SU-DHL-6 (cell line): ENCODE results near the gene DUSP2.

ENCODE experiments used
- H2AFZ ChIP-seq: fragments of 200-600 bp; sonication (generic); 2 replicates; pipeline ENCODE4 v1.6.1; 2014; ENCODE audit warnings: low read depth, mild to moderate bottlenecking, moderate library complexity, mixed read lengths, antibody characterized with exemption, low read length; ENCODE audit not compliant: severe bottlenecking
- H3F3A ChIP-seq: fragments of 200-600 bp; shearing (Covaris generic); 2 replicates; pipeline ENCODE4 v1.6.0; 2016; ENCODE audit warnings: antibody characterized with exemption, mild to moderate bottlenecking; ENCODE audit not compliant: insufficient read depth
- H3K27ac ChIP-seq: fragments of 200-600 bp; sonication (generic); 2 replicates; pipeline ENCODE4 v1.5.1; 2016; ENCODE audit warnings: low read depth, mild to moderate bottlenecking, low read length, moderate library complexity, mixed read lengths
- H3K27me3 ChIP-seq: fragments of 200-600 bp; sonication (generic), shearing (Covaris generic); 2 replicates; pipeline ENCODE4 v1.6.0; 2014; ENCODE audit warnings: mild to moderate bottlenecking, low read length
- H3K36me3 ChIP-seq: fragments of 200-600 bp; sonication (generic); 2 replicates; pipeline ENCODE4 v1.6.1; 2014; ENCODE audit warnings: mild to moderate bottlenecking, low read length, mixed read lengths
- H3K4me2 ChIP-seq: fragments of 300-600, 200-600 bp; shearing (Covaris generic), sonication (generic); 2 replicates; pipeline ENCODE4 v1.6.0; 2014; ENCODE audit warnings: low read length, low read depth, mild to moderate bottlenecking; ENCODE audit not compliant: poor library complexity, severe bottlenecking
- H3K4me3 ChIP-seq: fragments of 200-600 bp; sonication (generic); 2 replicates; pipeline ENCODE4 v1.5.1; 2014; ENCODE audit warnings: antibody characterized with exemption, low read length, mild to moderate bottlenecking, mixed read lengths; ENCODE audit not compliant: insufficient read depth, poor library complexity, severe bottlenecking
- H3K79me2 ChIP-seq: fragments of 200-600 bp; sonication (generic); 2 replicates; pipeline ENCODE4 v1.6.1; 2014; ENCODE audit warnings: mild to moderate bottlenecking, low read length, moderate library complexity; ENCODE audit not compliant: insufficient read depth
- H3K9ac ChIP-seq: fragments of 200-600 bp; sonication (generic); 2 replicates; pipeline ENCODE4 v1.7.0; 2014; ENCODE audit warnings: mild to moderate bottlenecking, low read length
- H3K9me2 ChIP-seq: fragments of 200-600 bp; sonication (generic); replicated peaks from 2 replicates; pipeline ENCODE4 v1.6.1; 2014; ENCODE audit warnings: low read length; ENCODE audit not compliant: insufficient read depth
- H3K9me3 ChIP-seq: fragments of 200-600 bp; sonication (generic); 2 replicates; pipeline ENCODE4 v1.6.1; 2014; ENCODE audit warnings: low read length, mixed read lengths; ENCODE audit not compliant: insufficient read depth
- H4K20me1 ChIP-seq: fragments of 200-600 bp; sonication (generic); 2 replicates; pipeline ENCODE4 v1.6.1; 2014; ENCODE audit warnings: low read depth, mild to moderate bottlenecking, antibody characterized with exemption, low read length, moderate library complexity, mixed read lengths
- EZH2phosphoT487 ChIP-seq: fragments of 200-600 bp; sonication (generic), shearing (Covaris generic); conservative IDR thresholded peaks from 2 replicates; pipeline ENCODE4 v1.6.1; 2018; ENCODE audit warnings: mild to moderate bottlenecking, antibody characterized with exemption, low read length, moderate library complexity, mixed read lengths
- TF ChIP-seq, protein P1 (sequence below): fragments of 200-600 bp; sonication (generic); IDR thresholded peaks from one replicate; pipeline ENCODE4 v1.5.1; 2017; ENCODE audit warnings: antibody characterized with exemption, mild to moderate bottlenecking, low read length, moderate library complexity; ENCODE audit not compliant: insufficient read depth, poor library complexity, severe bottlenecking

DUSP2 gene

DNA sequence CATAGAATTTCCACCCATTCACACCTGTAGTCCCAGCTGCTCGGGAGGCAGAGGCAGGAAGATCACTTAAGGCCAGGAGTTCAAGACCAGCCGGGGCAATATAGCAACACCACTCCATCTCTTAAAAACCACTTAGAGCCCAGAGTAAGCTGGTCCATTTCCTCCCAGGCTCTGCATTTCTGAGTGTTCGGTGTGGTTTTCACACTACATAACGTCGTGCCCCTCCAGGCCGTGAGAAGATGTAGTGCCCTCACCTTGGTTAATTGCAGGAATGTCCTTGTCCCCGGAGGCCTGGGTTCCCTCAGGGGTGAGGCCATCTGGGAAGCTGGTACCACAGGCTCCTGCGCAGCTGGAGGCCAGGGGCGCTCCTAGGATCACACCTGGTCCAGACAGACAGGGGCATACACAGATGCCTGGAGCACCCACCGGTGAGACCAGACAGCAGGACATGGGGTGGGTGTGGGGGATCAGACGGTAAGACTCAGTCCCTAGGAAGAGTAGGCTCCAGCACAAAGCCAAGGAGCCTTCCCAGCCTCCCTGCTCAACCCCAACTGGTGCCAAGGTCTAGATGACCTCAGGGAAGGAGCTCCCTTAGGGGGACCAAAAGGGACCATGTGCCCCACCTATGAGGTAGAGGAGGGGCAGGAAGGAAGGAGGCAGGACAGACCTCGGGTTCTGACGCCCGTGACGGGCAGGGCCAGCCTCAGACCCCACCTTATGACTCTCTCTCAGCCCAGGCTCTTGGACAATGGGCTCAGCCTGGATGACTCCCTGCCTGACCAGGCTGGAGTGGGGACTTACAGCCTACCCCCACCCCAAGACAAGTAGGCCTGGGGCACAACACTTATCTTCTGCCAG is 7.7 kb downstream of the DUSP2 start:
- Histone ChIP-seq H4K20me1 (no peaks in the 10 kb centered on the region), H2AFZ (no peak overlapping the region), H3F3A (peaks cover 16% of the 10 kb centered on the region), H3K4me2 (no peak overlapping the region), H3K27ac (no peak overlapping the region), H3K79me2 (no peaks in the 10 kb centered on the region), H3K27me3 (no peaks in the 10 kb centered on the region), H3K9me2 (no peaks in the 10 kb centered on the region), H3K9me3 (no peaks in the 10 kb centered on the region), H3K4me3 (no peak overlapping the region), H3K36me3 (no peaks in the 10 kb centered on the region), H3K9ac (no peak overlapping the region)
- TF ChIP-seq, protein P1, sequence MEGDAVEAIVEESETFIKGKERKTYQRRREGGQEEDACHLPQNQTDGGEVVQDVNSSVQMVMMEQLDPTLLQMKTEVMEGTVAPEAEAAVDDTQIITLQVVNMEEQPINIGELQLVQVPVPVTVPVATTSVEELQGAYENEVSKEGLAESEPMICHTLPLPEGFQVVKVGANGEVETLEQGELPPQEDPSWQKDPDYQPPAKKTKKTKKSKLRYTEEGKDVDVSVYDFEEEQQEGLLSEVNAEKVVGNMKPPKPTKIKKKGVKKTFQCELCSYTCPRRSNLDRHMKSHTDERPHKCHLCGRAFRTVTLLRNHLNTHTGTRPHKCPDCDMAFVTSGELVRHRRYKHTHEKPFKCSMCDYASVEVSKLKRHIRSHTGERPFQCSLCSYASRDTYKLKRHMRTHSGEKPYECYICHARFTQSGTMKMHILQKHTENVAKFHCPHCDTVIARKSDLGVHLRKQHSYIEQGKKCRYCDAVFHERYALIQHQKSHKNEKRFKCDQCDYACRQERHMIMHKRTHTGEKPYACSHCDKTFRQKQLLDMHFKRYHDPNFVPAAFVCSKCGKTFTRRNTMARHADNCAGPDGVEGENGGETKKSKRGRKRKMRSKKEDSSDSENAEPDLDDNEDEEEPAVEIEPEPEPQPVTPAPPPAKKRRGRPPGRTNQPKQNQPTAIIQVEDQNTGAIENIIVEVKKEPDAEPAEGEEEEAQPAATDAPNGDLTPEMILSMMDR = no peak
- TF ChIP-seq EZH2phosphoT487 = no peak

DNA sequence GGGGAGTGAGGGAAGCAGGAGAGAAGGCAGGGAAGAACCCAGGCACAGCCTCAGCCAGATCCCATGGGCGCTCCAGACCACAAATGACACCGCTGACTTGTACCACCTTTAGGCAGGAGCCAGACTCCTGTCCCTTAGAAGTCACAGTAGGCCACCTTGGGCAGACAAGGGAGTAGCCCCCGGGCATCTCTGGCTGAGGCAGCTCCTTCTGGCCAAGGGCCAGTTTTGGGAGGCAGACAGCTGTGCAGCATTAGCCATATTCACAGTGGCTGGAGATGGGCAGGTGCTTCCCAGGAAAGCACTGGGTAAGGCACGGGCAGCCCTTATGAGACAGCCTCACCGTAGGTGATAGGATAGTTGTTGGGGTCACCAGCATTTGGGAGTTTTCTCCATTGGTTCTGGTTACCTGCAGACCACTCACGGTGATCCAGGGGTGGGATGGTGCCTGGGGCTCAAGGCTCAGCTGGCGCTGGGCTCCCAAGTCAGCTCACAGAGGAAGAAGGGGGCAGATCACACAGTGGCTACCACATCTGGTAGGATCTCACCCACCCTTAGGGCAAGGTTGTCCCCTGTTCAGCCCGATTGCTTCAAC is 9.0 kb downstream of the DUSP2 start:
- no peak overlapping the region for H2AFZ ChIP-seq
- peaks cover 6% of the 10 kb centered on the region; the same call in 1 of the 2 replicates for H3F3A ChIP-seq
- no peak overlapping the region for H3K9ac ChIP-seq
- no peaks in the 10 kb centered on the region for H3K9me2 ChIP-seq
- no peak overlapping the region for H3K27ac ChIP-seq
- H3K27me3 ChIP-seq = no peaks in the 10 kb centered on the region
- no peak overlapping the region for H3K4me2 ChIP-seq
- no peak for TF ChIP-seq EZH2phosphoT487
- H3K36me3 ChIP-seq = no peaks in the 10 kb centered on the region
- no peaks in the 10 kb centered on the region for H4K20me1 ChIP-seq
- H3K4me3 ChIP-seq = no peak overlapping the region
- no peaks in the 10 kb centered on the region for H3K9me3 ChIP-seq
- no peaks in the 10 kb centered on the region for H3K79me2 ChIP-seq

DNA sequence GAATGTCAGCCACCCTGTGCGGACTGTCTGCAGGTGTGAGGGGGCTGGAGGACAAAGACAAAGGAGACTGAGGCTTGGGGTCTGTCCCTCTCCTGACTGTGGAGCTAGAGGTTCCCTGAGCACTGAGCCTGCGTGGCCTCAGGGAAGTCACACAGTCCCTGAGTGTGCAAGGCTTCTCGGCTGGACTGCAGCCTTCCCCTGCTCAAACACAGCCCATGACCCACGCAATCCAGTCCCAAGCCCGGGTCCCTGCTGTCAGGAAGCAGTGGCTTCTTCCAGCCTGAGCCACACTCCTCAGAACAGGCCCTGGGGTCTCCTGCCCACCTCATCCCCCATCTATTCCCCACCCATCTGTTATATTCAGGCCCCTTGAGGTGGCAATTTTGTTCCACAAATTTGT is 9.6 kb downstream of the DUSP2 start:
- H2AFZ ChIP-seq = no peak overlapping the region
- no peaks in the 10 kb centered on the region for H3K27me3 ChIP-seq
- H3K27ac ChIP-seq = no peak overlapping the region
- no peaks in the 10 kb centered on the region for H4K20me1 ChIP-seq
- H3F3A ChIP-seq = peaks cover 6% of the 10 kb centered on the region; the same call in 1 of the 2 replicates
- TF ChIP-seq EZH2phosphoT487 = no peak
- TF ChIP-seq, protein P1 = no peak
- H3K9ac ChIP-seq = no peak overlapping the region
- no peaks in the 10 kb centered on the region for H3K36me3 ChIP-seq
- H3K4me3 ChIP-seq = no peak overlapping the region
- no peak overlapping the region for H3K4me2 ChIP-seq
- no peaks in the 10 kb centered on the region for H3K79me2 ChIP-seq
- H3K9me3 ChIP-seq = no peaks in the 10 kb centered on the region
- no peaks in the 10 kb centered on the region for H3K9me2 ChIP-seq

DNA sequence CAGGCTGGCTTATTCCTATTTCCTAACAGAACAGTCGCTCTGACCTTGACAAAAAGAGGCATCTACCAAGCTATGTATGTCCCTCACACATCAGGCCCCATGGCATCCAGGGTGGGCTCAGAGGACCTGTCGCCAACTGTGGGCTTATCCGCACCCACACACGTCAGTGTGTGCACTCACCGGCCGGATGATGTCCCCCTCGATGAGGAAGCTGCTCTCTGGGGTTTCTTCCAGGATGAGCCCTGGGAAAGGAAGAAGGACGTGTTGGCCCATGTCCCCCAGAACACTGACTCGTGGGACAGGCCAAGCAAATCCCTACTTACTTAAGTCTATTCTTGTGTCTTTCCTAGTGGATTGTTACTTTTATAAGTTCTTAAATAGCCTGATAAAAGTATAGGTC is 10.1 kb downstream of the DUSP2 start:
- no peak for TF ChIP-seq EZH2phosphoT487
- TF ChIP-seq, protein P1 = no peak
- Histone ChIP-seq H4K20me1 (no peaks in the 10 kb centered on the region), H2AFZ (no peak overlapping the region), H3K79me2 (no peaks in the 10 kb centered on the region), H3K27me3 (no peaks in the 10 kb centered on the region), H3K4me2 (no peak overlapping the region), H3F3A (peaks cover 1% of the 10 kb centered on the region; the same call in 1 of the 2 replicates), H3K4me3 (no peak overlapping the region), H3K9me2 (no peaks in the 10 kb centered on the region), H3K9ac (no peak overlapping the region), H3K36me3 (no peaks in the 10 kb centered on the region), H3K27ac (no peak overlapping the region), H3K9me3 (no peaks in the 10 kb centered on the region)
